WTC11 (cell line): Measurements from ENCODE around the gene GNG14. TPM values are rescaled to one million over a fixed set of nuclear protein-coding genes. Genes with fewer than 3 reads are reported as not detected.
"Not testable (repeated sequence)": the region's sequence is repeated elsewhere in the genome, so short reads cannot be mapped to it uniquely, and the experiment has no call there.

Experiments used
- ATAC-seq: fragments of 200-7000 bp; cut with Tn5 transposase; 2 replicates; pipeline ENCODE4 v1.10.0; 2021; ENCODE audit warnings: mild to moderate bottlenecking, moderate library complexity
- CTCF ChIA-PET: fragments of 300-600 bp; sonication (Branson Sonifier 250); formaldehyde crosslinking; loops from one replicate; lab custom pipeline; 2021; ENCODE audit warnings: antibody characterized with exemption; lab: Charles Lee
- POLR2A ChIA-PET: fragments of 350-600 bp; sonication (Branson Sonifier 250); formaldehyde crosslinking; loops from one replicate; lab custom pipeline; 2021; ENCODE audit warnings: antibody characterized with exemption; lab: Charles Lee
- DNase-seq: peaks from one replicate; pipeline ENCODE4 v3.0.0; 2021; ENCODE audit warnings: low spot score
- H3K27ac Mint-ChIP-seq: 2 replicates; pipeline ENCODE4 v1.8.0; 2021; ENCODE audit warnings: mixed read lengths
- H3K27me3 Mint-ChIP-seq: 2 replicates; pipeline ENCODE4 v1.8.0; 2021; ENCODE audit warnings: low read depth, mild to moderate bottlenecking, moderate library complexity, mixed read lengths
- H3K36me3 Mint-ChIP-seq: 2 replicates; pipeline ENCODE4 v1.8.0; 2021; ENCODE audit warnings: mixed read lengths
- H3K4me1 Mint-ChIP-seq: 2 replicates; pipeline ENCODE4 v1.8.0; 2022; ENCODE audit warnings: mixed read lengths
- H3K4me3 Mint-ChIP-seq: 2 replicates; pipeline ENCODE4 v1.8.0; 2021; ENCODE audit warnings: mild to moderate bottlenecking, moderate library complexity, mixed read lengths
- H3K9me3 Mint-ChIP-seq: 2 replicates; pipeline ENCODE4 v1.8.0; 2021; ENCODE audit warnings: mixed read lengths
- ATF1 ChIP-seq: sonication (generic); formaldehyde crosslinking; IDR thresholded peaks from 2 replicates; pipeline ENCODE4 v1.8.1; 2023; ENCODE audit warnings: mild to moderate bottlenecking, moderate library complexity, missing genetic modification reagents
- CBFB ChIP-seq: sonication (generic); formaldehyde crosslinking; IDR thresholded peaks from 2 replicates; pipeline ENCODE4 v1.8.1; 2022; ENCODE audit warnings: mild to moderate bottlenecking, low read depth, missing genetic modification reagents
- CREM ChIP-seq: sonication (generic); formaldehyde crosslinking; IDR thresholded peaks from 2 replicates; pipeline ENCODE4 v1.8.1; 2022; ENCODE audit warnings: mild to moderate bottlenecking, missing genetic modification reagents, moderate library complexity
- ELF4 ChIP-seq: sonication (generic); formaldehyde crosslinking; IDR thresholded peaks from 2 replicates; pipeline ENCODE4 v1.8.1; 2022; ENCODE audit warnings: low read depth, mild to moderate bottlenecking, moderate library complexity, missing genetic modification reagents
- FOXK1 ChIP-seq: sonication (generic); formaldehyde crosslinking; IDR thresholded peaks from 2 replicates; pipeline ENCODE4 v1.8.0; 2022; ENCODE audit warnings: mild to moderate bottlenecking, moderate library complexity, missing genetic modification reagents
- GABPB1 ChIP-seq: sonication (generic); formaldehyde crosslinking; IDR thresholded peaks from 2 replicates; pipeline ENCODE4 v1.8.1; 2023; ENCODE audit warnings: mild to moderate bottlenecking, missing genetic modification reagents
- IRF2 ChIP-seq: sonication (generic); formaldehyde crosslinking; IDR thresholded peaks from 2 replicates; pipeline ENCODE4 v1.8.0; 2022; ENCODE audit warnings: low read depth, missing genetic modification reagents, borderline replicate concordance
- JAZF1 ChIP-seq: fragments of 250-450 bp; sonication (Bioruptor Pico); IDR thresholded peaks from 2 replicates; pipeline ENCODE4 v1.9.0; 2021; ENCODE audit warnings: moderate library complexity, mild to moderate bottlenecking, inconsistent platforms
- MAX ChIP-seq: sonication (generic); formaldehyde crosslinking; IDR thresholded peaks from 2 replicates; pipeline ENCODE4 v1.8.0; 2022; ENCODE audit warnings: mild to moderate bottlenecking, missing genetic modification reagents
- MYBL2 ChIP-seq: sonication (generic); formaldehyde crosslinking; IDR thresholded peaks from 2 replicates; pipeline ENCODE4 v1.8.1; 2023; ENCODE audit warnings: mild to moderate bottlenecking, moderate library complexity, missing genetic modification reagents
- NR1H2 ChIP-seq: sonication (generic); formaldehyde crosslinking; IDR thresholded peaks from 2 replicates; pipeline ENCODE4 v1.9.0; 2021; ENCODE audit warnings: mild to moderate bottlenecking, moderate library complexity, missing genetic modification reagents
- PRRX2 ChIP-seq: fragments of 250-450 bp; sonication (Bioruptor Pico); IDR thresholded peaks from 2 replicates; pipeline ENCODE4 v1.8.0; 2021; ENCODE audit warnings: mild to moderate bottlenecking
- SMAD3 ChIP-seq: sonication (generic); formaldehyde crosslinking; IDR thresholded peaks from 2 replicates; pipeline ENCODE4 v1.8.0; 2022; ENCODE audit warnings: missing genetic modification reagents, mild to moderate bottlenecking, borderline replicate concordance
- SP1 ChIP-seq: sonication (generic); formaldehyde crosslinking; conservative IDR thresholded peaks from 2 replicates; pipeline ENCODE4 v1.8.1; 2022; ENCODE audit warnings: missing genetic modification reagents
- TCF7 ChIP-seq: sonication (generic); formaldehyde crosslinking; IDR thresholded peaks from 2 replicates; pipeline ENCODE4 v1.8.0; 2022; ENCODE audit warnings: mild to moderate bottlenecking, low read depth, missing genetic modification reagents, moderate library complexity
- USF2 ChIP-seq: sonication (generic); formaldehyde crosslinking; IDR thresholded peaks from 2 replicates; pipeline ENCODE4 v1.8.1; 2023; ENCODE audit warnings: mild to moderate bottlenecking, missing genetic modification reagents, moderate library complexity
- ZBTB21 ChIP-seq: sonication (generic); formaldehyde crosslinking; IDR thresholded peaks from 2 replicates; pipeline ENCODE4 v1.8.1; 2023; ENCODE audit warnings: mild to moderate bottlenecking, missing genetic modification reagents, borderline replicate concordance
- ZBTB43 ChIP-seq: sonication (generic); formaldehyde crosslinking; IDR thresholded peaks from 2 replicates; pipeline ENCODE4 v1.8.1; 2023; ENCODE audit warnings: mild to moderate bottlenecking, missing genetic modification reagents
- ZNF219 ChIP-seq: sonication (generic); formaldehyde crosslinking; IDR thresholded peaks from 2 replicates; pipeline ENCODE4 v1.8.0; 2023; ENCODE audit warnings: missing genetic modification reagents, mild to moderate bottlenecking, borderline replicate concordance
- ZNF232 ChIP-seq: sonication (generic); formaldehyde crosslinking; IDR thresholded peaks from 2 replicates; pipeline ENCODE4 v1.8.0; 2022; ENCODE audit warnings: mild to moderate bottlenecking, missing genetic modification reagents
- ZNF396 ChIP-seq: fragments of 250-450 bp; sonication (Bioruptor Pico); IDR thresholded peaks from 2 replicates; pipeline ENCODE4 v1.8.0; 2021; ENCODE audit warnings: mild to moderate bottlenecking, moderate library complexity, borderline replicate concordance
- ZNF416 ChIP-seq: fragments of 250-450 bp; sonication (Bioruptor Pico); IDR thresholded peaks from 2 replicates; pipeline ENCODE4 v1.9.0; 2021; ENCODE audit warnings: mild to moderate bottlenecking, inconsistent platforms
- ZNF512 ChIP-seq: sonication (generic); formaldehyde crosslinking; IDR thresholded peaks from 2 replicates; pipeline ENCODE4 v1.8.1; 2022; ENCODE audit warnings: missing genetic modification reagents, borderline replicate concordance
- total RNA-seq: library from RNA; stranded (reverse); gene quantifications from 3 replicates; pipeline ENCODE4 v1.2.3, GENCODE V29; 2021
- TF ChIP-seq, protein P1 (sequence below): fragments of 250-450 bp; sonication (Bioruptor Pico); IDR thresholded peaks from 2 replicates; pipeline ENCODE4 v1.8.0; 2021; ENCODE audit warnings: mild to moderate bottlenecking
- TF ChIP-seq, protein P2 (sequence below): sonication (generic); formaldehyde crosslinking; IDR thresholded peaks from 2 replicates; pipeline ENCODE4 v1.8.1; 2022; ENCODE audit warnings: low read depth, missing genetic modification reagents, borderline replicate concordance
- TF ChIP-seq, protein P3 (sequence below): sonication (generic); formaldehyde crosslinking; IDR thresholded peaks from 2 replicates; pipeline ENCODE4 v1.8.0; 2022; ENCODE audit warnings: mild to moderate bottlenecking, missing genetic modification reagents
- TF ChIP-seq, protein P4 (sequence below): sonication (generic); formaldehyde crosslinking; IDR thresholded peaks from 2 replicates; pipeline ENCODE4 v1.8.0; 2022; ENCODE audit warnings: mild to moderate bottlenecking, missing genetic modification reagents

The GNG14 gene
- total RNA-seq, 1 experiment from 2014 or later = not detected

DNA sequence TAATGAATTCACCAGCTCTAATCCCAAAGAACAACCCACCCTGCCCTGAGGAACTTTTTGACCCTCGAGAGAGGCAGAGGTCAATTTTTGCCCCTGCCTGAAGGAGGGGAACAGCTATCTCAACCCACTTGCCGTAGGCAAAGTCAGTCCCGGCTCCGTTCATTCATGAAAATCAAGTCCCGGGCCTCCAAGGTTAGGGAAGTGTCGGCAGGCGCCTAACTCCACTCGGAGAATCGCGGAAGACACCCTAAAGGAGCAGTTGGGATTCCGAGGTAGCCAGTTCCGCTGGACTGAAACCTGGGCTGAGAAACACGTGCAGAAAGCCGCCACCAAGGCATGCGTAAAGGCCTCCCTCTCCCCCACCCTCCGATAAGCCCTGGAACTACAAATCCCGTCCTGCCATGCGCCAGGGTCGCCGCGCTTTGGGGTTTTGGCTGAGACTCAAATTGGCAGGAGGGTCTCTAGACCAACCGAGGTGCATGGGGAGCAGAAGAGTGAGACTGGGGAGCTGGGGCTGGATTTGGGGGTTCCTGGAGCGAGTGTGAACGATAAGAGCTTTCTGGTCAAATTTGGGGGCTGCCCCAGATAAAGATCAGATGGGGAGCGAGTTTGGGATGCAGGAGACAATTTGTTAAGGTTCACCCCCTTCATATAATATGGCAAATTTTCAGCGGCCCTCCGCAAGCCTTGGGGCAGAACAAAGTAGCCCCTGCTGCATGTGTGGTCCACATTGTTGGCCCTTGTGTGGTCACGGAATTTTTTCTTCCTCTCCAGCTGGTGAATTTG lies 36.0 kb downstream of the GNG14 start, which contains the start of gene TNPO2:
TNPO2 (minus strand) TSS at position 292 of the 786 bp plus-strand sequence. CDS start 2,955 bp downstream, outside the sequence.
- peak within 1 kb of the TSS; percentile 99 for H3K27ac Mint-ChIP-seq
- CTCF ChIA-PET = interaction anchor here (0.8 to 4.4 kb wide), 13 partner anchors 10 to 161 kb away, joined by 3 to 35 read pairs (median 5); no protein-coding TSS in a partner anchor

GRCh38 chr19:12725612-12726011 lies 37.8 kb downstream of the GNG14 start:
- not testable (repeated sequence) for H3K27ac Mint-ChIP-seq, DNase-seq, H3K9me3 Mint-ChIP-seq, ATAC-seq, H3K4me3 Mint-ChIP-seq, H3K27me3 Mint-ChIP-seq
- H3K4me1 Mint-ChIP-seq = peaks cover 19% of the 10 kb centered on the region
- CTCF ChIA-PET = interaction anchor here (0.6 to 2.4 kb wide), 5 partner anchors 32 to 375 kb away, joined by 3 to 7 read pairs (median 3); partner anchors contain the start of genes ZNF490 and ZNF791
- POLR2A ChIA-PET = interaction anchor here (0.7 to 5.4 kb wide), 3 partner anchors 10 to 136 kb away, joined by 3 to 44 read pairs (median 4); partner anchors contain the start of genes GET3, PRDX2, THSD8 and TRIR
- peaks cover 12% of the 10 kb centered on the region for H3K36me3 Mint-ChIP-seq

More for the DNA sequence above, 36.0 kb downstream of the GNG14 start, which contains the start of gene TNPO2:
- Mint-ChIP-seq H3K27me3 (no peaks in the 10 kb centered on the region), H3K4me3 (peak within 1 kb of the TSS; percentile 93), H3K36me3 (peaks cover 10% of the 10 kb centered on the region), H3K9me3 (no peaks in the 10 kb centered on the region), H3K4me1 (peaks cover 23% of the 10 kb centered on the region)
- POLR2A ChIA-PET = interaction anchor here (1.1 to 5.4 kb wide), 4 partner anchors 12 to 161 kb away, joined by 3 to 44 read pairs (median 4); partner anchors contain the start of genes GET3 and TRIR
- TF ChIP-seq ZBTB43 (CRISPR knock-in tag) (0 out of 2 replicates have a peak, but pooled peaks have one; percentile 27), ZNF219 (CRISPR knock-in tag) (no peak), SP1 (CRISPR knock-in tag) (peak; percentile 43; the same call in 1 of the 2 replicates), ZNF416 (CRISPR knock-in tag) (no peak), GABPB1 (CRISPR knock-in tag) (0 out of 2 replicates have a peak, but pooled peaks have one; percentile 21), ZNF396 (CRISPR knock-in tag) (no peak), CBFB (CRISPR knock-in tag) (no peak), SMAD3 (CRISPR knock-in tag) (peak; percentile 50), IRF2 (CRISPR knock-in tag) (no peak), JAZF1 (CRISPR knock-in tag) (no peak), MAX (CRISPR knock-in tag) (peak; percentile 93), MYBL2 (CRISPR knock-in tag) (peak; percentile 73; the same call in 1 of the 2 replicates), ZNF232 (CRISPR knock-in tag) (0 out of 2 replicates have a peak, but pooled peaks have one; percentile 20), ELF4 (no peak), ATF1 (CRISPR knock-in tag) (no peak), FOXK1 (CRISPR knock-in tag) (0 out of 2 replicates have a peak, but pooled peaks have one; percentile 18), ZBTB21 (CRISPR knock-in tag) (no peak), ZNF512 (CRISPR knock-in tag) (no peak), USF2 (CRISPR knock-in tag) (peak; percentile 80), CREM (CRISPR knock-in tag) (peak; percentile 39), TCF7 (CRISPR knock-in tag) (no peak), NR1H2 (CRISPR knock-in tag) (no peak), PRRX2 (CRISPR knock-in tag) (no peak)
- TF ChIP-seq, protein P1, sequence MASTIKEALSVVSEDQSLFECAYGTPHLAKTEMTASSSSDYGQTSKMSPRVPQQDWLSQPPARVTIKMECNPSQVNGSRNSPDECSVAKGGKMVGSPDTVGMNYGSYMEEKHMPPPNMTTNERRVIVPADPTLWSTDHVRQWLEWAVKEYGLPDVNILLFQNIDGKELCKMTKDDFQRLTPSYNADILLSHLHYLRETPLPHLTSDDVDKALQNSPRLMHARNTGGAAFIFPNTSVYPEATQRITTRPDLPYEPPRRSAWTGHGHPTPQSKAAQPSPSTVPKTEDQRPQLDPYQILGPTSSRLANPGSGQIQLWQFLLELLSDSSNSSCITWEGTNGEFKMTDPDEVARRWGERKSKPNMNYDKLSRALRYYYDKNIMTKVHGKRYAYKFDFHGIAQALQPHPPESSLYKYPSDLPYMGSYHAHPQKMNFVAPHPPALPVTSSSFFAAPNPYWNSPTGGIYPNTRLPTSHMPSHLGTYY = no peak
- TF ChIP-seq, protein P2, sequence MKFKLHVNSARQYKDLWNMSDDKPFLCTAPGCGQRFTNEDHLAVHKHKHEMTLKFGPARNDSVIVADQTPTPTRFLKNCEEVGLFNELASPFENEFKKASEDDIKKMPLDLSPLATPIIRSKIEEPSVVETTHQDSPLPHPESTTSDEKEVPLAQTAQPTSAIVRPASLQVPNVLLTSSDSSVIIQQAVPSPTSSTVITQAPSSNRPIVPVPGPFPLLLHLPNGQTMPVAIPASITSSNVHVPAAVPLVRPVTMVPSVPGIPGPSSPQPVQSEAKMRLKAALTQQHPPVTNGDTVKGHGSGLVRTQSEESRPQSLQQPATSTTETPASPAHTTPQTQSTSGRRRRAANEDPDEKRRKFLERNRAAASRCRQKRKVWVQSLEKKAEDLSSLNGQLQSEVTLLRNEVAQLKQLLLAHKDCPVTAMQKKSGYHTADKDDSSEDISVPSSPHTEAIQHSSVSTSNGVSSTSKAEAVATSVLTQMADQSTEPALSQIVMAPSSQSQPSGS (CRISPR knock-in tag) = no peak
- TF ChIP-seq, protein P3, sequence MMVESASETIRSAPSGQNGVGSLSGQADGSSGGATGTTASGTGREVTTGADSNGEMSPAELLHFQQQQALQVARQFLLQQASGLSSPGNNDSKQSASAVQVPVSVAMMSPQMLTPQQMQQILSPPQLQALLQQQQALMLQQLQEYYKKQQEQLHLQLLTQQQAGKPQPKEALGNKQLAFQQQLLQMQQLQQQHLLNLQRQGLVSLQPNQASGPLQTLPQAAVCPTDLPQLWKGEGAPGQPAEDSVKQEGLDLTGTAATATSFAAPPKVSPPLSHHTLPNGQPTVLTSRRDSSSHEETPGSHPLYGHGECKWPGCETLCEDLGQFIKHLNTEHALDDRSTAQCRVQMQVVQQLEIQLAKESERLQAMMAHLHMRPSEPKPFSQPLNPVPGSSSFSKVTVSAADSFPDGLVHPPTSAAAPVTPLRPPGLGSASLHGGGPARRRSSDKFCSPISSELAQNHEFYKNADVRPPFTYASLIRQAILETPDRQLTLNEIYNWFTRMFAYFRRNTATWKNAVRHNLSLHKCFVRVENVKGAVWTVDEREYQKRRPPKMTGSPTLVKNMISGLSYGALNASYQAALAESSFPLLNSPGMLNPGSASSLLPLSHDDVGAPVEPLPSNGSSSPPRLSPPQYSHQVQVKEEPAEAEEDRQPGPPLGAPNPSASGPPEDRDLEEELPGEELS (CRISPR knock-in tag) = peak; percentile 49; the same call in 1 of the 2 replicates
- TF ChIP-seq, protein P4, sequence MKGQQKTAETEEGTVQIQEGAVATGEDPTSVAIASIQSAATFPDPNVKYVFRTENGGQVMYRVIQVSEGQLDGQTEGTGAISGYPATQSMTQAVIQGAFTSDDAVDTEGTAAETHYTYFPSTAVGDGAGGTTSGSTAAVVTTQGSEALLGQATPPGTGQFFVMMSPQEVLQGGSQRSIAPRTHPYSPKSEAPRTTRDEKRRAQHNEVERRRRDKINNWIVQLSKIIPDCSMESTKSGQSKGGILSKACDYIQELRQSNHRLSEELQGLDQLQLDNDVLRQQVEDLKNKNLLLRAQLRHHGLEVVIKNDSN = peak; percentile 62; the same call in 1 of the 2 replicates
- DNase-seq (peak; percentile 89), ATAC-seq (peak; percentile 57)
